ENCODE data around the gene CCP110.
A peak's percentile ranks its signal among the peaks of the same experiment; 100 is the strongest.

Gene CCP110

GRCh38 chr16:19520861-19521331 is 2.8 kb upstream of the CCP110 start:
- no peak for TF ChIP-seq CTCF (IDR thresholded peaks at IDR 0.05; ENCODE audit: insufficient read depth, low read depth, low read length, missing control alignments)
- peak overlapping the region; percentile 80 for H3K4me3 ChIP-seq (ENCODE audit: low read length)
- peak; percentile 55 for DNase-seq (ENCODE audit: low read depth)

- peak; percentile 90 for DNase-seq (ENCODE audit: low read depth)
These were observed 2.0 kb upstream of the CCP110 start, which contains the start of gene GDE1 for GRCh38 chr16:19521471-19522396. Gene GDE1, minus strand, starts transcription at chr16:19522098. Its CDS starts 134 bp downstream, at chr16:19521964.

GRCh38 chr16:19522397-19522732 is 1.4 kb upstream of the CCP110 start:
- no peak overlapping the region for H3K4me3 ChIP-seq (ENCODE audit: low read length)
- no peak for TF ChIP-seq CTCF (IDR thresholded peaks at IDR 0.05; ENCODE audit: insufficient read depth, low read depth, low read length, missing control alignments)
- no peak for DNase-seq (ENCODE audit: low read depth)

More at GRCh38 chr16:19521471-19522396, 2.0 kb upstream of the CCP110 start, which contains the start of gene GDE1:
- H3K4me3 ChIP-seq (ENCODE audit: low read length): peak within 1 kb of the TSS; percentile 80
- TF ChIP-seq CTCF (IDR thresholded peaks at IDR 0.05; ENCODE audit: insufficient read depth, low read depth, low read length, missing control alignments): peak; percentile 40

GRCh38 chr16:19522760-19523159 is 982 bp upstream of the CCP110 start:
- TF ChIP-seq CTCF (IDR thresholded peaks at IDR 0.05; ENCODE audit: insufficient read depth, low read depth, low read length, missing control alignments): no peak
- no peak for DNase-seq (ENCODE audit: low read depth)
- no peak overlapping the region for H3K4me3 ChIP-seq (ENCODE audit: low read length)

GRCh38 chr16:19523184-19523558 is 571 bp upstream of the CCP110 start:
- H3K4me3 ChIP-seq (ENCODE audit: low read length): no peak overlapping the region
- no peak for TF ChIP-seq CTCF (IDR thresholded peaks at IDR 0.05; ENCODE audit: insufficient read depth, low read depth, low read length, missing control alignments)
- DNase-seq (ENCODE audit: low read depth): no peak

- H3K4me3 ChIP-seq (ENCODE audit: low read length): peak overlapping the region; percentile 90
- DNase-seq (ENCODE audit: low read depth): no peak
- TF ChIP-seq CTCF (IDR thresholded peaks at IDR 0.05; ENCODE audit: insufficient read depth, low read depth, low read length, missing control alignments): no peak
These were observed 544 bp downstream of the CCP110 start for GRCh38 chr16:19524356-19524615.
